Activated CD4-positive, alpha-beta T cell treated with anti-CD3 and anti-CD28 coated beads for 36 hours (primary cell): ENCODE results near the gene SLC9A9. TPM values are rescaled to one million over a fixed set of nuclear protein-coding genes. Genes with fewer than 3 reads are reported as not detected.

ENCODE experiments used
- ATAC-seq: fragments of 200-7000 bp; cut with Tn5 transposase; one replicate; pipeline ENCODE4 v1.10.0; 2021; ENCODE audit warnings: mild to moderate bottlenecking, moderate library complexity
- CTCF ChIA-PET: fragments of 350-600 bp; sonication (Branson Sonifier 250); formaldehyde crosslinking; loops from one replicate; lab custom pipeline; 2021; ENCODE audit warnings: antibody characterized with exemption; lab: Charles Lee
- POLR2A ChIA-PET: fragments of 350-600 bp; sonication (Branson Sonifier 250); formaldehyde crosslinking; loops from one replicate; lab custom pipeline; 2021; ENCODE audit warnings: antibody characterized with exemption, inconsistent platforms; lab: Charles Lee
- DNase-seq: peaks from one replicate; pipeline ENCODE4 v3.0.0-alpha.2; 2020
- H3K27ac Mint-ChIP-seq: one replicate; pipeline ENCODE4 v1.8.0; 2021; ENCODE audit warnings: mixed read lengths
- H3K27me3 Mint-ChIP-seq: one replicate; pipeline ENCODE4 v1.8.0; 2021; ENCODE audit warnings: mixed read lengths
- H3K36me3 Mint-ChIP-seq: one replicate; pipeline ENCODE4 v1.8.0; 2021; ENCODE audit warnings: low read depth, mixed read lengths
- H3K4me1 Mint-ChIP-seq: one replicate; pipeline ENCODE4 v1.8.0; 2021; ENCODE audit warnings: mixed read lengths
- H3K4me3 Mint-ChIP-seq: one replicate; pipeline ENCODE4 v1.8.0; 2021; ENCODE audit warnings: mild to moderate bottlenecking, moderate library complexity, mixed read lengths
- H3K9me3 Mint-ChIP-seq: one replicate; pipeline ENCODE4 v1.8.0; 2021; ENCODE audit warnings: low read depth, mixed read lengths
- intact Hi-C, 2 experiments: fragments of 100-400 bp; cut with DNase I in 1 of 2; cut with micrococcal nuclease in 1 of 2; formaldehyde crosslinking; loops; one replicate each; pipeline versions ENCODE4 v1.14.2 to v1.15.1; 2022 to 2024; cut with DNase I, micrococcal nuclease
- total RNA-seq, 2 experiments: library from RNA; stranded (reverse); gene quantifications; one replicate each; pipeline ENCODE4 v1.2.3, GENCODE V29; 2021

The SLC9A9 gene
- total RNA-seq, 2 experiments from 2014 or later: 1.4 to 1.6 TPM

GRCh38 chr3:143824735-143825385, 23.4 kb downstream of the SLC9A9 start:
- intact Hi-C loops: loop anchor here in 1 of 2 experiments (1.0 kb wide), 1 partner anchor 11 kb away; no protein-coding TSS in a partner anchor
- Mint-ChIP-seq H3K4me1 (peaks cover 43% of the 10 kb centered on the region), H3K4me3 (no peak overlapping the region), H3K9me3 (peaks cover 2% of the 10 kb centered on the region), H3K36me3 (no peaks in the 10 kb centered on the region), H3K27me3 (no peaks in the 10 kb centered on the region), H3K27ac (no peak overlapping the region)
- ChIA-PET POLR2A (no interaction called here), CTCF (interaction anchor here (0.7 to 1.1 kb wide), 3 partner anchors 32 to 72 kb away, joined by 3 read pairs; no protein-coding TSS in a partner anchor)
- DNase-seq (no peak), ATAC-seq (no peak)

- CTCF ChIA-PET: interaction anchor here (0.6 to 1.7 kb wide), 3 partner anchors 43 to 228 kb away, joined by 3 to 4 read pairs (median 3); no protein-coding TSS in a partner anchor
- no peaks in the 10 kb centered on the region for H3K27me3 Mint-ChIP-seq
- ATAC-seq (no peak), DNase-seq (no peak)
- H3K9me3 Mint-ChIP-seq: peaks cover 2% of the 10 kb centered on the region
- POLR2A ChIA-PET: no interaction called here
- H3K27ac Mint-ChIP-seq: no peak overlapping the region
- no peak overlapping the region for H3K4me3 Mint-ChIP-seq
- intact Hi-C loops: no loop called here
- no peaks in the 10 kb centered on the region for H3K36me3 Mint-ChIP-seq
- peaks cover 43% of the 10 kb centered on the region for H3K4me1 Mint-ChIP-seq
Observed at GRCh38 chr3:143822798-143823197, 25.5 kb downstream of the SLC9A9 start.

GRCh38 chr3:143822374-143822773, 25.9 kb downstream of the SLC9A9 start:
- no peak for DNase-seq
- Mint-ChIP-seq H3K9me3 (peaks cover 2% of the 10 kb centered on the region), H3K27ac (no peak overlapping the region), H3K36me3 (no peaks in the 10 kb centered on the region), H3K4me3 (no peak overlapping the region), H3K27me3 (no peaks in the 10 kb centered on the region), H3K4me1 (peaks cover 43% of the 10 kb centered on the region)
- intact Hi-C loops: no loop called here
- CTCF ChIA-PET: interaction anchor here (0.6 to 1.7 kb wide), 3 partner anchors 43 to 227 kb away, joined by 3 to 4 read pairs (median 3); no protein-coding TSS in a partner anchor
- no peak for ATAC-seq
- POLR2A ChIA-PET: no interaction called here

- Mint-ChIP-seq H3K4me1 (peaks cover 43% of the 10 kb centered on the region), H3K27me3 (no peaks in the 10 kb centered on the region), H3K36me3 (no peaks in the 10 kb centered on the region), H3K9me3 (peaks cover 2% of the 10 kb centered on the region), H3K27ac (no peak overlapping the region), H3K4me3 (no peak overlapping the region)
- peak; percentile 25 for ATAC-seq
- intact Hi-C loops: no loop called here
- DNase-seq: peak; percentile 16
- ChIA-PET CTCF (interaction anchor here (1.1 to 1.7 kb wide), 3 partner anchors 42 to 46 kb away, joined by 3 to 4 read pairs (median 3); no protein-coding TSS in a partner anchor), POLR2A (no interaction called here)
Observed at GRCh38 chr3:143821862-143822261, 26.4 kb downstream of the SLC9A9 start.

GRCh38 chr3:143820466-143821221, 27.6 kb downstream of the SLC9A9 start:
- CTCF ChIA-PET: interaction anchor here (1.1 to 1.2 kb wide), 2 partner anchors 43 to 45 kb away, joined by 3 to 4 read pairs; no protein-coding TSS in a partner anchor
- Mint-ChIP-seq H3K27me3 (no peaks in the 10 kb centered on the region), H3K27ac (no peak overlapping the region), H3K4me1 (peaks cover 33% of the 10 kb centered on the region), H3K9me3 (no peaks in the 10 kb centered on the region), H3K4me3 (no peak overlapping the region), H3K36me3 (peaks cover 2% of the 10 kb centered on the region)
- POLR2A ChIA-PET: no interaction called here
- intact Hi-C loops: no loop called here
- no peak for DNase-seq
- ATAC-seq: no peak

- Mint-ChIP-seq H3K36me3 (peaks cover 2% of the 10 kb centered on the region), H3K4me3 (no peak overlapping the region), H3K4me1 (peaks cover 31% of the 10 kb centered on the region), H3K9me3 (no peaks in the 10 kb centered on the region), H3K27ac (no peak overlapping the region), H3K27me3 (no peaks in the 10 kb centered on the region)
- DNase-seq (no peak), ATAC-seq (no peak)
- ChIA-PET POLR2A (no interaction called here), CTCF (interaction anchor here (0.9 to 1.2 kb wide), 2 partner anchors 9 to 114 kb away, joined by 3 read pairs; no protein-coding TSS in a partner anchor)
- intact Hi-C loops: no loop called here
Observed at GRCh38 chr3:143819890-143820289, 28.4 kb downstream of the SLC9A9 start.

- no peak overlapping the region for H3K4me3 Mint-ChIP-seq
- intact Hi-C loops: loop anchor here (1.0 to 2.0 kb wide), 3 partner anchors 11 to 34 kb away; partner anchors contain the start of gene SLC9A9 (in 1 of the 2)
- peak; percentile 19 for DNase-seq
Observed at GRCh38 chr3:143814443-143814889, 33.8 kb downstream of the SLC9A9 start.

GRCh38 chr3:143812481-143812880, 35.8 kb downstream of the SLC9A9 start:
- DNase-seq (no peak), ATAC-seq (no peak)
- CTCF ChIA-PET: interaction anchor here (0.9 kb wide), 1 partner anchor 139 kb away, joined by 3 read pairs; no protein-coding TSS in a partner anchor
- intact Hi-C loops: no loop called here
- no peak overlapping the region for H3K27ac Mint-ChIP-seq
- H3K36me3 Mint-ChIP-seq: peaks cover 4% of the 10 kb centered on the region
- no peaks in the 10 kb centered on the region for H3K27me3 Mint-ChIP-seq
- H3K4me1 Mint-ChIP-seq: peaks cover 22% of the 10 kb centered on the region
- no peak overlapping the region for H3K4me3 Mint-ChIP-seq
- H3K9me3 Mint-ChIP-seq: no peaks in the 10 kb centered on the region
- POLR2A ChIA-PET: no interaction called here

More at GRCh38 chr3:143814443-143814889, 33.8 kb downstream of the SLC9A9 start:
- H3K4me1 Mint-ChIP-seq: peaks cover 18% of the 10 kb centered on the region
- ATAC-seq: peak; percentile 88
- no peaks in the 10 kb centered on the region for H3K9me3 Mint-ChIP-seq
- ChIA-PET CTCF (no interaction called here), POLR2A (no interaction called here)
- H3K36me3 Mint-ChIP-seq: peaks cover 2% of the 10 kb centered on the region
- peak overlapping the region; percentile 81 for H3K27ac Mint-ChIP-seq
- no peaks in the 10 kb centered on the region for H3K27me3 Mint-ChIP-seq

GRCh38 chr3:143811602-143812001, 36.7 kb downstream of the SLC9A9 start:
- POLR2A ChIA-PET: no interaction called here
- ATAC-seq (no peak), DNase-seq (no peak)
- peaks cover 8% of the 10 kb centered on the region for H3K36me3 Mint-ChIP-seq
- no peaks in the 10 kb centered on the region for H3K27me3 Mint-ChIP-seq
- H3K9me3 Mint-ChIP-seq: no peaks in the 10 kb centered on the region
- no peak overlapping the region for H3K27ac Mint-ChIP-seq
- no peak overlapping the region for H3K4me3 Mint-ChIP-seq
- peaks cover 22% of the 10 kb centered on the region for H3K4me1 Mint-ChIP-seq
- CTCF ChIA-PET: no interaction called here
- intact Hi-C loops: no loop called here

- CTCF ChIA-PET: interaction anchor here (1.0 kb wide), 1 partner anchor 9 kb away, joined by 3 read pairs; no protein-coding TSS in a partner anchor
- no peak for ATAC-seq
- H3K4me3 Mint-ChIP-seq: no peak overlapping the region
- intact Hi-C loops: no loop called here
- peaks cover 6% of the 10 kb centered on the region for H3K36me3 Mint-ChIP-seq
- no peak for DNase-seq
- H3K9me3 Mint-ChIP-seq: no peaks in the 10 kb centered on the region
- no peaks in the 10 kb centered on the region for H3K27me3 Mint-ChIP-seq
- POLR2A ChIA-PET: no interaction called here
- H3K4me1 Mint-ChIP-seq: peaks cover 22% of the 10 kb centered on the region
- no peak overlapping the region for H3K27ac Mint-ChIP-seq
Observed at GRCh38 chr3:143810953-143811265, 37.4 kb downstream of the SLC9A9 start.

GRCh38 chr3:143810166-143810952, 37.9 kb downstream of the SLC9A9 start:
- Mint-ChIP-seq H3K4me3 (no peak overlapping the region), H3K27me3 (no peaks in the 10 kb centered on the region), H3K27ac (no peak overlapping the region), H3K9me3 (no peaks in the 10 kb centered on the region), H3K36me3 (peaks cover 6% of the 10 kb centered on the region), H3K4me1 (peaks cover 20% of the 10 kb centered on the region)
- ATAC-seq (no peak), DNase-seq (no peak)
- intact Hi-C loops: no loop called here
- CTCF ChIA-PET: interaction anchor here (1.0 kb wide), 1 partner anchor 9 kb away, joined by 3 read pairs; no protein-coding TSS in a partner anchor
- POLR2A ChIA-PET: no interaction called here
